ENCODE measurements around the gene ZCCHC12. TPM values are rescaled to one million over a fixed set of nuclear protein-coding genes. Genes with fewer than 3 reads are reported as not detected.

ZCCHC12 gene
- total RNA-seq = under 1 TPM in 1 of 4 donors, not detected in 3; 0.17 TPM

GRCh38 chrX:118823263-118824172 lies at the start of gene ZCCHC12:
ZCCHC12 (plus strand) TSS chrX:118823824; CDS start chrX:118825245, 1,421 bp downstream.
- no peak for TF ChIP-seq CTCF (IDR thresholded peaks at IDR 0.05; ENCODE audit: low read depth)

DNA sequence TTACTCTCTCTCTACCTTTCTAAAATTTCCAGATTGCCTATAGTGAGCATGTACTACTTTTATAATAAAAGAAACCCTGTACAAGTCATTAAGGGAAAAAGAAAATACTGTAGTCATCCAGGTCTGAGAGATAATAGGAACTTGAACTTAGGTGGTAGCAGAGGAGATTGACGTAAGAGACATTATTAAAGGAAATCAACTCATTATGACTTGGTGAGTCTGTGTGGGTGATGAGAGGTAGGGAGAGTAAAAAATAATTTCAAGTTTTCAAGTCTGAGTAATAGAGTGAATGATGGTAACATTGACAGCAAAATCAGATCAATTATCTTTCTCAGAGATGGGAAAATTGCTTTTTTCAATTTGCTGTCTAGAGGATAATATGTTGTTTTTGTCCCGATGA lies 44.0 kb upstream of the ZCCHC12 start:
- TF ChIP-seq CTCF (IDR thresholded peaks at IDR 0.05; ENCODE audit: low read depth) = no peak

GRCh38 chrX:118780509-118780908 lies 43.1 kb upstream of the ZCCHC12 start:
- TF ChIP-seq CTCF (IDR thresholded peaks at IDR 0.05; ENCODE audit: low read depth) = no peak

DNA sequence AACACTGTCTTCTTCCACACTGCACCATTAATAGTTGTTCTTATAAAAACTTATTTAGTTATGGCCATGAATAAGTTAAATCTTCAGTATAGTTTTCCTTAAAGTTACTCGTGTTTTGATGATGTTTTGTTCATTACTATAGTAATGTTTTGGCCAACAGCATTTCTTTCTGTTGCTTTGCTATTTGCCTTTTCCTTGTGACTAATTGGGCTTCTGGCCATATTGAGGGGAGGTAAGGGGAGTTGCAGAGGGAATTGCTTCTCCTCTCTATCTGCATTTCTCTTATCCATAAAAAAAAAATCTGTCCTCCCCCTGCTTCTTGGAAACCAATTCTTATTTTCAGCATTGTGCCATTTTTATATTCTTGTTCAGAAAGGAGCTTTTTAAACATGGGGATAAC lies 42.7 kb upstream of the ZCCHC12 start:
- no peak for TF ChIP-seq CTCF (IDR thresholded peaks at IDR 0.05; ENCODE audit: low read depth)

GRCh38 chrX:118795528-118796280 lies 27.9 kb upstream of the ZCCHC12 start:
- TF ChIP-seq CTCF (IDR thresholded peaks at IDR 0.05; ENCODE audit: low read depth) = no peak

DNA sequence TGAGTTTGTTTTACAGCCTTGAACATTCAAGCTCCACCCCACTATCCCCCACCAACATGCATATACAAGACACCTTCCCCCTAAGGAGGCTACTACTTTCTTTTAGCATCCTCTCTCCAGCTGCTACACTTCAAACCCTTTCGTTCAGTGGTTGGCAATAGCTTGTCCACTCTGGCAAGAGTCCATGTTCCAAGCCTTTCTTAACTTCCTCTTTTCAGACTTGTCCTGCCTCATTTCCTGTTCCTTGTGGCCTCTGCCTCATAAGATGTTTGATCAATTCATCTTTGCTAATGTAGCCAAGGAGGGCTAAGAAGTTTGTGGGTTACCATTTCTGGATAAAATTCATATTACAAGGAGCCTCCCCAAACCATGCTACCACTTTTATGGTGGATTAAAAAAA lies 20.8 kb upstream of the ZCCHC12 start:
- no peak for TF ChIP-seq CTCF (IDR thresholded peaks at IDR 0.05; ENCODE audit: low read depth)
